Fibroblast of lung (primary cell): ENCODE data around the gene CCDC14. TPM values are rescaled to one million over a fixed set of nuclear protein-coding genes. Genes with fewer than 3 reads are reported as not detected.
A peak's percentile ranks its signal among the peaks of the same experiment; 100 is the strongest.

Experiments
- DNase-seq, 2 donors: peaks; one replicate each; pipeline versions ENCODE4 v3.0.0 to v3.0.0-alpha.2; 2010; ENCODE audit warnings: low read depth in 2 of 2
- H2AFZ ChIP-seq: 2 replicates; pipeline ENCODE4 v1.5.1; 2012; ENCODE audit warnings: low read length, control low read depth, inconsistent platforms
- H3K27ac ChIP-seq: 2 replicates; pipeline ENCODE4 v1.5.1; 2011; ENCODE audit warnings: low read length, control low read depth; ENCODE audit not compliant: insufficient read depth
- H3K27me3 ChIP-seq: 2 replicates; pipeline ENCODE4 v1.5.1; 2011; ENCODE audit warnings: mild to moderate bottlenecking, low read length; ENCODE audit not compliant: control insufficient read depth, insufficient read depth
- H3K36me3 ChIP-seq: 2 replicates; pipeline ENCODE4 v1.5.1; 2011; ENCODE audit warnings: low read length; ENCODE audit not compliant: control insufficient read depth, insufficient read depth
- H3K4me1 ChIP-seq: 2 replicates; pipeline ENCODE4 v1.5.1; 2011; ENCODE audit warnings: low read length; ENCODE audit not compliant: control insufficient read depth, insufficient read depth; ENCODE audit errors: extremely low read depth
- H3K4me2 ChIP-seq: 2 replicates; pipeline ENCODE4 v1.5.1; 2011; ENCODE audit warnings: low read length, control low read depth; ENCODE audit not compliant: insufficient read depth; ENCODE audit errors: extremely low read depth
- H3K4me3 ChIP-seq, 4 experiments: fragments of 200-600 bp in 1 of 4; sonication (generic) in 1 of 4; replicated peaks in 1 of 4; 2 replicates each; pipeline ENCODE4 v1.5.1; 2011 to 2016; ENCODE audit warnings: low read length in 4 of 4, low read depth in 3 of 4, mild to moderate bottlenecking in 3 of 4, control low read depth in 2 of 4, inconsistent platforms in 1 of 4, mixed read lengths in 1 of 4; ENCODE audit not compliant: insufficient read depth in 1 of 4; ENCODE audit errors: control extremely low read depth in 1 of 4
- H3K79me2 ChIP-seq: 2 replicates; pipeline ENCODE4 v1.5.1; 2012; ENCODE audit warnings: mild to moderate bottlenecking, low read length, inconsistent platforms; ENCODE audit not compliant: control insufficient read depth, insufficient read depth
- H3K9ac ChIP-seq: 2 replicates; pipeline ENCODE4 v1.5.1; 2011; ENCODE audit warnings: mild to moderate bottlenecking, low read length, control low read depth; ENCODE audit not compliant: insufficient read depth
- H3K9me3 ChIP-seq: 2 replicates; pipeline ENCODE4 v1.5.1; 2012; ENCODE audit warnings: low read depth, low read length; ENCODE audit not compliant: control insufficient read depth, insufficient read depth
- H4K20me1 ChIP-seq: 2 replicates; pipeline ENCODE4 v1.5.1; 2011; ENCODE audit warnings: low read length; ENCODE audit not compliant: control insufficient read depth, insufficient read depth; ENCODE audit errors: extremely low read depth
- EZH2 ChIP-seq: IDR thresholded peaks from 2 replicates; pipeline ENCODE4 v1.5.1; 2012; ENCODE audit warnings: low read length, control low read depth, mild to moderate bottlenecking; ENCODE audit errors: missing control alignments
- polyA plus RNA-seq, 2 donors: library from polyadenylated mRNA; depleted of rRNA in 1 of 2; stranded (reverse) in 1 of 2; unstranded in 1 of 2; fragments of >200 nt; gene quantifications; 2 replicates each; pipeline ENCODE4 v1.2.1, GENCODE V29; 2011 to 2012; ENCODE audit warnings: missing spikeins in 1 of 2
- total RNA-seq: library from RNA; depleted of rRNA; stranded (reverse); fragments of >200 nt; gene quantifications from 2 replicates; pipeline ENCODE4 v1.2.1, GENCODE V29; 2014
- TF ChIP-seq, protein P1 (sequence below), 2 donors: IDR thresholded peaks in 1 of 2; conservative IDR thresholded peaks in 1 of 2; 1 replicate in 1 of 2; 2 replicates in 1 of 2; pipeline ENCODE4 v1.5.1; 2011 to 2012; ENCODE audit warnings: low read length in 2 of 2, control low read depth in 1 of 2, inconsistent platforms in 1 of 2, low read depth in 1 of 2, mild to moderate bottlenecking in 1 of 2

The CCDC14 gene
- total and polyA plus RNA-seq, 2 donors (not counting 1 experiment from before 2014, with no cell fraction given): 35.2 to 94.8 TPM

- no peak overlapping the region for H3K27ac ChIP-seq
- no peaks in the 10 kb centered on the region for H4K20me1 ChIP-seq
- DNase-seq: no peak
- no peaks in the 10 kb centered on the region for H3K9me3 ChIP-seq
- H3K4me1 ChIP-seq: no peaks in the 10 kb centered on the region
- no peak overlapping the region for H2AFZ ChIP-seq
- H3K79me2 ChIP-seq: no peaks in the 10 kb centered on the region
- TF ChIP-seq, protein P1, sequence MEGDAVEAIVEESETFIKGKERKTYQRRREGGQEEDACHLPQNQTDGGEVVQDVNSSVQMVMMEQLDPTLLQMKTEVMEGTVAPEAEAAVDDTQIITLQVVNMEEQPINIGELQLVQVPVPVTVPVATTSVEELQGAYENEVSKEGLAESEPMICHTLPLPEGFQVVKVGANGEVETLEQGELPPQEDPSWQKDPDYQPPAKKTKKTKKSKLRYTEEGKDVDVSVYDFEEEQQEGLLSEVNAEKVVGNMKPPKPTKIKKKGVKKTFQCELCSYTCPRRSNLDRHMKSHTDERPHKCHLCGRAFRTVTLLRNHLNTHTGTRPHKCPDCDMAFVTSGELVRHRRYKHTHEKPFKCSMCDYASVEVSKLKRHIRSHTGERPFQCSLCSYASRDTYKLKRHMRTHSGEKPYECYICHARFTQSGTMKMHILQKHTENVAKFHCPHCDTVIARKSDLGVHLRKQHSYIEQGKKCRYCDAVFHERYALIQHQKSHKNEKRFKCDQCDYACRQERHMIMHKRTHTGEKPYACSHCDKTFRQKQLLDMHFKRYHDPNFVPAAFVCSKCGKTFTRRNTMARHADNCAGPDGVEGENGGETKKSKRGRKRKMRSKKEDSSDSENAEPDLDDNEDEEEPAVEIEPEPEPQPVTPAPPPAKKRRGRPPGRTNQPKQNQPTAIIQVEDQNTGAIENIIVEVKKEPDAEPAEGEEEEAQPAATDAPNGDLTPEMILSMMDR (conservative IDR thresholded peaks at IDR 0.05 in 1 of 2, IDR thresholded peaks at IDR 0.05 in 1 of 2; ENCODE audit: low read depth in 1 of 2, low read length in 2 of 2): no peak
- no peak for TF ChIP-seq EZH2
- H3K4me3 ChIP-seq: no peak overlapping the region
- no peak overlapping the region for H3K9ac ChIP-seq
- peaks cover 5% of the 10 kb centered on the region for H3K36me3 ChIP-seq
- H3K4me2 ChIP-seq: no peak overlapping the region
- no peaks in the 10 kb centered on the region for H3K27me3 ChIP-seq
These were observed 34.6 kb downstream of the CCDC14 start for GRCh38 chr3:123926396-123926795.

DNA sequence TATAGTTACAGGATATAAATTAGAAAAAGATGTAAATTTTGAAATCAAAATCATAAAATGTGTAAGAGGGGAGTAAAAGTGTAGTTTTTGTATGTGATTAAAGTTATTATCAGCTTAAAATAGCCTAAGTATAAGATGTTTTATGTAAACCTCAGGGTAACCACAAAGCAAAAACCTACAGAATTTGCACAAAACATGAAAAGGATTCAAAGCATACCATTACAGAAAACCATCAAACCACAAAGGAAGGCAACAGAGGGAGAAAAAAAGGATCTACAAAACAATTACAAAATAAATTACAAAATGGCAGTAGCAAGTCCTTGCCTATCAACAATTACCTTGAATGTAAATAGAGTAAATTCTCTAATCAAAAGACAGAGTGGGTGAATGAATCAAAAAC is 40.2 kb downstream of the CCDC14 start:
- H3K79me2 ChIP-seq: no peaks in the 10 kb centered on the region
- H3K27ac ChIP-seq: no peak overlapping the region
- H3K36me3 ChIP-seq: peaks cover 3% of the 10 kb centered on the region

DNA sequence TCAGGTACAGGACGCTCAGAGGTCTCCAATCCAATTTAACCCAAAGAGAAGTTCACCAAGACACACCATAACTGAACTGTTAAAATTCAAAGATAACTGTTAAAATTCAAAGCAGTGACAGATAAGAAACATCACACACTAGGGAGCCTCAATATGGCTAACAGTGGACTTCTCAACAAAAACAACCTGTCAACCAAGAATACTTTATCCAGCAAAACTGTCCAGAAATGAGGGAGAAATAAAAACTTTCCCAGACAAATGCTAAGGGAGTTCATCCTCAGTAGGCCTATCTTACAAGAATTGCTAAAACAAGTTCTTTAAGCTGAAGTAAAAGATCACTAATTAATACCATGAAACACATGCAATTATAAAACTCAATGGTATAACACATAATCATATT is 40.6 kb downstream of the CCDC14 start:
- no peaks in the 10 kb centered on the region for H3K27me3 ChIP-seq
- no peak overlapping the region for H3K4me3 ChIP-seq
- no peak overlapping the region for H3K4me2 ChIP-seq
- peaks cover 2% of the 10 kb centered on the region for H3K36me3 ChIP-seq
- no peak overlapping the region for H3K9ac ChIP-seq
- H3K4me1 ChIP-seq: no peaks in the 10 kb centered on the region
- DNase-seq: no peak
- H3K27ac ChIP-seq: no peak overlapping the region
- H3K9me3 ChIP-seq: no peaks in the 10 kb centered on the region
- no peaks in the 10 kb centered on the region for H4K20me1 ChIP-seq
- H3K79me2 ChIP-seq: no peaks in the 10 kb centered on the region
- no peak overlapping the region for H2AFZ ChIP-seq
- TF ChIP-seq, protein P1 (conservative IDR thresholded peaks at IDR 0.05 in 1 of 2, IDR thresholded peaks at IDR 0.05 in 1 of 2; ENCODE audit: low read depth in 1 of 2, low read length in 2 of 2): no peak
- TF ChIP-seq EZH2: no peak

More for the DNA sequence above, 40.2 kb downstream of the CCDC14 start:
- no peaks in the 10 kb centered on the region for H3K4me1 ChIP-seq
- DNase-seq: peak in 1 of 2 donors; percentile 12
- no peak for TF ChIP-seq EZH2
- TF ChIP-seq, protein P1 (conservative IDR thresholded peaks at IDR 0.05 in 1 of 2, IDR thresholded peaks at IDR 0.05 in 1 of 2; ENCODE audit: low read depth in 1 of 2, low read length in 2 of 2): no peak
- no peaks in the 10 kb centered on the region for H3K27me3 ChIP-seq
- H3K9me3 ChIP-seq: no peaks in the 10 kb centered on the region
- no peak overlapping the region for H2AFZ ChIP-seq
- H3K9ac ChIP-seq: no peak overlapping the region
- no peak overlapping the region for H3K4me2 ChIP-seq
- H4K20me1 ChIP-seq: no peaks in the 10 kb centered on the region
- H3K4me3 ChIP-seq: no peak overlapping the region
